SU-DHL-6 (cell line): ENCODE results near the gene ADD1.

Experiments
- H2AFZ ChIP-seq: fragments of 200-600 bp; sonication (generic); 2 replicates; pipeline ENCODE4 v1.6.1; 2014; ENCODE audit warnings: low read depth, mild to moderate bottlenecking, moderate library complexity, mixed read lengths, antibody characterized with exemption, low read length; ENCODE audit not compliant: severe bottlenecking
- H3F3A ChIP-seq: fragments of 200-600 bp; shearing (Covaris generic); 2 replicates; pipeline ENCODE4 v1.6.0; 2016; ENCODE audit warnings: antibody characterized with exemption, mild to moderate bottlenecking; ENCODE audit not compliant: insufficient read depth
- H3K27ac ChIP-seq: fragments of 200-600 bp; sonication (generic); 2 replicates; pipeline ENCODE4 v1.5.1; 2016; ENCODE audit warnings: low read depth, mild to moderate bottlenecking, low read length, moderate library complexity, mixed read lengths
- H3K27me3 ChIP-seq: fragments of 200-600 bp; sonication (generic), shearing (Covaris generic); 2 replicates; pipeline ENCODE4 v1.6.0; 2014; ENCODE audit warnings: mild to moderate bottlenecking, low read length
- H3K36me3 ChIP-seq: fragments of 200-600 bp; sonication (generic); 2 replicates; pipeline ENCODE4 v1.6.1; 2014; ENCODE audit warnings: mild to moderate bottlenecking, low read length, mixed read lengths
- H3K4me2 ChIP-seq: fragments of 300-600, 200-600 bp; shearing (Covaris generic), sonication (generic); 2 replicates; pipeline ENCODE4 v1.6.0; 2014; ENCODE audit warnings: low read length, low read depth, mild to moderate bottlenecking; ENCODE audit not compliant: poor library complexity, severe bottlenecking
- H3K4me3 ChIP-seq: fragments of 200-600 bp; sonication (generic); 2 replicates; pipeline ENCODE4 v1.5.1; 2014; ENCODE audit warnings: antibody characterized with exemption, low read length, mild to moderate bottlenecking, mixed read lengths; ENCODE audit not compliant: insufficient read depth, poor library complexity, severe bottlenecking
- H3K79me2 ChIP-seq: fragments of 200-600 bp; sonication (generic); 2 replicates; pipeline ENCODE4 v1.6.1; 2014; ENCODE audit warnings: mild to moderate bottlenecking, low read length, moderate library complexity; ENCODE audit not compliant: insufficient read depth
- H3K9ac ChIP-seq: fragments of 200-600 bp; sonication (generic); 2 replicates; pipeline ENCODE4 v1.7.0; 2014; ENCODE audit warnings: mild to moderate bottlenecking, low read length
- H3K9me2 ChIP-seq: fragments of 200-600 bp; sonication (generic); replicated peaks from 2 replicates; pipeline ENCODE4 v1.6.1; 2014; ENCODE audit warnings: low read length; ENCODE audit not compliant: insufficient read depth
- H3K9me3 ChIP-seq: fragments of 200-600 bp; sonication (generic); 2 replicates; pipeline ENCODE4 v1.6.1; 2014; ENCODE audit warnings: low read length, mixed read lengths; ENCODE audit not compliant: insufficient read depth
- H4K20me1 ChIP-seq: fragments of 200-600 bp; sonication (generic); 2 replicates; pipeline ENCODE4 v1.6.1; 2014; ENCODE audit warnings: low read depth, mild to moderate bottlenecking, antibody characterized with exemption, low read length, moderate library complexity, mixed read lengths
- EZH2phosphoT487 ChIP-seq: fragments of 200-600 bp; sonication (generic), shearing (Covaris generic); conservative IDR thresholded peaks from 2 replicates; pipeline ENCODE4 v1.6.1; 2018; ENCODE audit warnings: mild to moderate bottlenecking, antibody characterized with exemption, low read length, moderate library complexity, mixed read lengths
- TF ChIP-seq, protein P1 (sequence below): fragments of 200-600 bp; sonication (generic); IDR thresholded peaks from one replicate; pipeline ENCODE4 v1.5.1; 2017; ENCODE audit warnings: antibody characterized with exemption, mild to moderate bottlenecking, low read length, moderate library complexity; ENCODE audit not compliant: insufficient read depth, poor library complexity, severe bottlenecking

ADD1 gene

DNA sequence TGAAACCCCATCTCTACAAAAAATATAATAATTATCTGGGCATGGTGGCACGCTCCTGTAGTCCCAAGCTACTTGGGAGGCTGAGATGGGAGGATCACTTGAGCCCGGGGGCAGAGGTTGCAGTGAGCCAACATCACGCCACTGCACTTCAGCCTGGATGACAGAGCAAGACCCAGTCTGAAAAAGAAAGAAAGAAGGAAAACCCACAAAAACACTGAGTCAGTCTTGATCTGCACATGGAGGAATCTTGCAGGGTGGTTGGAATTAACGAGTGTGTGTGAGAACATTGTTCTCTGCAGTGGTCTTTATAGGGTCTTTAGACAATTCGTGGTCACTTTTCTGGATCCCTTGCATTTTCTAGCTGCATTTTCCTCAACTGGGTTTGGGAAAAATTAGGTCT lies 23.2 kb downstream of the ADD1 start:
- Histone ChIP-seq H3K9me2 (no peaks in the 10 kb centered on the region), H3K79me2 (no peaks in the 10 kb centered on the region), H3K4me3 (no peak overlapping the region), H3K27ac (no peak overlapping the region), H2AFZ (no peak overlapping the region), H3K9ac (no peak overlapping the region), H3K27me3 (no peaks in the 10 kb centered on the region), H3F3A (no peaks in the 10 kb centered on the region), H4K20me1 (peaks cover 10% of the 10 kb centered on the region; the same call in 1 of the 2 replicates), H3K36me3 (no peaks in the 10 kb centered on the region), H3K4me2 (no peak overlapping the region), H3K9me3 (no peaks in the 10 kb centered on the region)
- no peak for TF ChIP-seq EZH2phosphoT487
- TF ChIP-seq, protein P1, sequence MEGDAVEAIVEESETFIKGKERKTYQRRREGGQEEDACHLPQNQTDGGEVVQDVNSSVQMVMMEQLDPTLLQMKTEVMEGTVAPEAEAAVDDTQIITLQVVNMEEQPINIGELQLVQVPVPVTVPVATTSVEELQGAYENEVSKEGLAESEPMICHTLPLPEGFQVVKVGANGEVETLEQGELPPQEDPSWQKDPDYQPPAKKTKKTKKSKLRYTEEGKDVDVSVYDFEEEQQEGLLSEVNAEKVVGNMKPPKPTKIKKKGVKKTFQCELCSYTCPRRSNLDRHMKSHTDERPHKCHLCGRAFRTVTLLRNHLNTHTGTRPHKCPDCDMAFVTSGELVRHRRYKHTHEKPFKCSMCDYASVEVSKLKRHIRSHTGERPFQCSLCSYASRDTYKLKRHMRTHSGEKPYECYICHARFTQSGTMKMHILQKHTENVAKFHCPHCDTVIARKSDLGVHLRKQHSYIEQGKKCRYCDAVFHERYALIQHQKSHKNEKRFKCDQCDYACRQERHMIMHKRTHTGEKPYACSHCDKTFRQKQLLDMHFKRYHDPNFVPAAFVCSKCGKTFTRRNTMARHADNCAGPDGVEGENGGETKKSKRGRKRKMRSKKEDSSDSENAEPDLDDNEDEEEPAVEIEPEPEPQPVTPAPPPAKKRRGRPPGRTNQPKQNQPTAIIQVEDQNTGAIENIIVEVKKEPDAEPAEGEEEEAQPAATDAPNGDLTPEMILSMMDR = no peak

DNA sequence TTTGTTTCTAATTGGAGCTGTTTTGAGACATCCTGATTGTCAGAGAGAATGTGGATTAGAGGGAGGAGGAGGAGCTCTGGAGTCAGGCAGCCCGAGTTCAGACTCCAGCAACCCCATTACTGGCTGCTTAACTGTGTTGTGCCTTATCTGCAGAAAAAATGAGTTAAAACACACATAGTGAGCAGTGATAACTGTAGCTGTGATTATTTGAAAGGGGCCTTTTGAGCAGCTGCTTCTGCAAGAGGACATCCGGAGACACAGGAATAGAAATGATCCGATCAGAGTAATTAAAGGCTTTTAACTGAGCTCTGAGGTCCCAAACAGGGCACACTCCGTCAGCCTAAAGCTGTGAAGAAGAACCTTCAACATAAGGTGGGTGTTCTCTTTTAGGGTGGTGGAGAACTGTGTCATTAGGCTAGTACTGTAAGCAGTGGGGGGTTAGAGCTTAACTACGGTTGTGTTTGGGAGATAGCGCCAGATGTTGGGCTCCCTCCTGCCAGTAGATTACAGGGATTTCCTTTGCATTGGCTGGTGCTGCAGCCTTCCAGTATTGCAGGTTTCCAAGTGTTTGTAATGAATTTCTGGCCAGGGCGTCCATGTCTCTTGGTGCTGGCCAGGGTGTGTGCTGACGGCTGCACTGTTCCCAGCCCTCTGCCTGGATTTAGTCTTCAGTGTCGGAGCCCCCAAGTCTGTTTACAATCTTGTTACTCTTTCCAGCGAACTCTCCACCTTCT lies 24.3 kb downstream of the ADD1 start:
- H3K4me3 ChIP-seq = no peak overlapping the region
- H3K27me3 ChIP-seq = no peaks in the 10 kb centered on the region
- no peak overlapping the region for H3K4me2 ChIP-seq
- no peaks in the 10 kb centered on the region for H3K9me2 ChIP-seq
- H3F3A ChIP-seq = no peaks in the 10 kb centered on the region
- no peaks in the 10 kb centered on the region for H3K79me2 ChIP-seq
- peaks cover 3% of the 10 kb centered on the region; the same call in 1 of the 2 replicates for H4K20me1 ChIP-seq
- H3K36me3 ChIP-seq = no peaks in the 10 kb centered on the region
- H3K27ac ChIP-seq = no peak overlapping the region
- H2AFZ ChIP-seq = no peak overlapping the region
- no peak for TF ChIP-seq EZH2phosphoT487
- TF ChIP-seq, protein P1 = no peak
- H3K9ac ChIP-seq = no peak overlapping the region
- H3K9me3 ChIP-seq = no peaks in the 10 kb centered on the region

GRCh38 chr4:2868877-2869487 lies 25.3 kb downstream of the ADD1 start:
- Histone ChIP-seq H3K27me3 (no peaks in the 10 kb centered on the region), H3K27ac (no peak overlapping the region), H3K9me2 (no peaks in the 10 kb centered on the region), H3K36me3 (no peaks in the 10 kb centered on the region), H3K4me3 (no peak overlapping the region), H4K20me1 (peaks cover 3% of the 10 kb centered on the region; the same call in 1 of the 2 replicates), H3K4me2 (no peak overlapping the region), H3K79me2 (no peaks in the 10 kb centered on the region), H2AFZ (no peak overlapping the region), H3K9me3 (no peaks in the 10 kb centered on the region), H3K9ac (no peak overlapping the region), H3F3A (no peaks in the 10 kb centered on the region)
- TF ChIP-seq EZH2phosphoT487 = no peak
- TF ChIP-seq, protein P1 = no peak
